ENCODE data around the gene E2F3.

Gene E2F3

GRCh38 chr6:20402342-20403069, 827 bp downstream of the E2F3 start:
- peak; percentile 60 to 70 for DNase-seq

- DNase-seq = peak; percentile 70 to 94
Observed at GRCh38 chr6:20403070-20403765, 1.5 kb downstream of the E2F3 start.

- peak; percentile 71 to 73 for DNase-seq
Observed at GRCh38 chr6:20403766-20404640, 2.3 kb downstream of the E2F3 start.

- peak; percentile 71 to 78 for DNase-seq
Observed at GRCh38 chr6:20404641-20405032, 3.0 kb downstream of the E2F3 start.

GRCh38 chr6:20408851-20409250, 7.2 kb downstream of the E2F3 start:
- DNase-seq = no peak

- no peak for DNase-seq
Observed at GRCh38 chr6:20409427-20409971, 7.8 kb downstream of the E2F3 start.

- DNase-seq = no peak
Observed at GRCh38 chr6:20411544-20411943, 9.9 kb downstream of the E2F3 start.

- DNase-seq = no peak
Observed at GRCh38 chr6:20411953-20412681, 10.4 kb downstream of the E2F3 start.

- DNase-seq = no peak
Observed at GRCh38 chr6:20412682-20413073, 11.0 kb downstream of the E2F3 start.

GRCh38 chr6:20413826-20414225, 12.1 kb downstream of the E2F3 start:
- DNase-seq = no peak

GRCh38 chr6:20414711-20415110, 13.0 kb downstream of the E2F3 start:
- no peak for DNase-seq

- DNase-seq = no peak
Observed at GRCh38 chr6:20415304-20415703, 13.6 kb downstream of the E2F3 start.

- no peak for DNase-seq
Observed at GRCh38 chr6:20415712-20416454, 14.2 kb downstream of the E2F3 start.

GRCh38 chr6:20416567-20417345, 15.1 kb downstream of the E2F3 start:
- no peak for DNase-seq

GRCh38 chr6:20417819-20418218, 16.1 kb downstream of the E2F3 start:
- DNase-seq = no peak

- no peak for DNase-seq
Observed at GRCh38 chr6:20426177-20427082, 24.8 kb downstream of the E2F3 start.

- DNase-seq = no peak
Observed at GRCh38 chr6:20427856-20428255, 26.2 kb downstream of the E2F3 start.

- DNase-seq = peak in 1 of 2 experiments; percentile 51
Observed at GRCh38 chr6:20432692-20433091, 31.0 kb downstream of the E2F3 start.

- no peak for DNase-seq
Observed at GRCh38 chr6:20433321-20433720, 31.6 kb downstream of the E2F3 start.

- DNase-seq = no peak
Observed at GRCh38 chr6:20433929-20434328, 32.2 kb downstream of the E2F3 start.
